Measurements from ENCODE around the gene PRM3.

- no peak for TF ChIP-seq CTCF (IDR thresholded peaks at IDR 0.05; ENCODE audit: control extremely low read depth in 1 of 3, insufficient read depth in 1 of 3, low read depth in 1 of 3, low read length in 3 of 3)
- no peak for TF ChIP-seq TAF1 (IDR thresholded peaks at IDR 0.05; ENCODE audit: low read depth, low read length)
- TF ChIP-seq POLR2A (IDR thresholded peaks at IDR 0.05; ENCODE audit: control extremely low read depth in 1 of 2, low read depth in 2 of 2, low read length in 2 of 2): no peak
- TF ChIP-seq GTF2F1 (IDR thresholded peaks at IDR 0.05; ENCODE audit: borderline replicate concordance, low read depth, low read length): no peak
- no peak for TF ChIP-seq PHF8 (conservative IDR thresholded peaks at IDR 0.05; ENCODE audit: low read depth, low read length)
- TF ChIP-seq KDM1A (IDR thresholded peaks at IDR 0.05; ENCODE audit: borderline replicate concordance, low read length): no peak
- TF ChIP-seq RAD21 (IDR thresholded peaks at IDR 0.05 in 1 of 2, conservative IDR thresholded peaks at IDR 0.05 in 1 of 2; ENCODE audit: low read depth in 2 of 2, low read length in 2 of 2): no peak
- no peak for TF ChIP-seq SP2 (IDR thresholded peaks at IDR 0.05; ENCODE audit: low read length)
These were observed 24.9 kb upstream of the PRM3 start for GRCh38 chr16:11298143-11298900.
